ENCODE measurements around the gene ZNF385B. TPM values are rescaled to one million over a fixed set of nuclear protein-coding genes. Genes with fewer than 3 reads are reported as not detected.

The ZNF385B gene
- total RNA-seq, 1 experiment from 2014 or later: 9.3 TPM

- Histone ChIP-seq H3K27ac (ENCODE audit: low read depth, low read length) (no peak overlapping the region), H4K20me1 (ENCODE audit: insufficient read depth) (no peaks in the 10 kb centered on the region), H3K4me3 (replicated peaks in 1 of 2; ENCODE audit: low read depth in 1 of 2, low read length in 2 of 2) (no peak overlapping the region), H2AFZ (ENCODE audit: low read depth, low read length, poor library complexity, severe bottlenecking) (no peak overlapping the region), H3K9ac (ENCODE audit: low read length) (no peak overlapping the region), H3K4me2 (ENCODE audit: low read length) (no peak overlapping the region), H3K27me3 (ENCODE audit: insufficient read depth, low read length) (no peaks in the 10 kb centered on the region), H3K79me2 (ENCODE audit: insufficient read depth, low read length) (peaks cover 16% of the 10 kb centered on the region), H3K9me2 (ENCODE audit: insufficient read depth) (no peaks in the 10 kb centered on the region), H3K36me3 (ENCODE audit: control insufficient read depth in 1 of 2, insufficient read depth in 2 of 2, low read length in 2 of 2) (no peaks in the 10 kb centered on the region), H3K9me3 (ENCODE audit: control insufficient read depth in 1 of 2, insufficient read depth in 1 of 2, low read depth in 1 of 2, low read length in 2 of 2) (no peaks in the 10 kb centered on the region), H3K4me1 (ENCODE audit: control insufficient read depth in 1 of 2, insufficient read depth in 2 of 2, low read length in 2 of 2) (peaks cover 6 to 11% of the 10 kb centered on the region in 2 experiments; a peak in 3 of 4 replicates)
- CTCF ChIA-PET: no interaction called here
- no peak for TF ChIP-seq ATF3 (IDR thresholded peaks at IDR 0.05)
- no peak for TF ChIP-seq CTCF (IDR thresholded peaks at IDR 0.05 in 2 of 3, conservative IDR thresholded peaks at IDR 0.05 in 1 of 3; ENCODE audit: borderline replicate concordance in 1 of 3, insufficient read depth in 1 of 3, low read depth in 2 of 3, low read length in 2 of 3)
- no peak for TF ChIP-seq CEBPB (IDR thresholded peaks at IDR 0.05; ENCODE audit: low read depth)
- no peak for TF ChIP-seq POLR2AphosphoS5 (IDR thresholded peaks at IDR 0.05; ENCODE audit: low read depth, low read length)
- no peak for TF ChIP-seq REST (IDR thresholded peaks at IDR 0.05; ENCODE audit: low read depth)
- no peak for TF ChIP-seq JUND (IDR thresholded peaks at IDR 0.05)
- no peak for TF ChIP-seq ZNF274 (IDR thresholded peaks at IDR 0.05; ENCODE audit: low read depth, low read length)
- TF ChIP-seq TCF7L2 (IDR thresholded peaks at IDR 0.05; ENCODE audit: borderline replicate concordance, extremely low read depth, insufficient read depth, insufficient read length): no peak
- TF ChIP-seq RAD21 (IDR thresholded peaks at IDR 0.05; ENCODE audit: low read depth): no peak
- TF ChIP-seq ZBTB33 (IDR thresholded peaks at IDR 0.05; ENCODE audit: extremely low read depth, insufficient replicate concordance, low read length): no peak
- no peak for TF ChIP-seq MAX (IDR thresholded peaks at IDR 0.05)
- no peak for TF ChIP-seq EGR1 (IDR thresholded peaks at IDR 0.05; ENCODE audit: low read depth)
- TF ChIP-seq FOSL1 (IDR thresholded peaks at IDR 0.05; ENCODE audit: low read depth): no peak
- no peak for TF ChIP-seq ELF1 (IDR thresholded peaks at IDR 0.05; ENCODE audit: borderline replicate concordance, low read depth)
- ATAC-seq (no peak), DNase-seq (ENCODE audit: low read depth, low spot score) (no peak)
- POLR2A ChIA-PET: no interaction called here
- RAD21 ChIA-PET (ENCODE audit: low non-redundant PET in 1 of 2, low total read pairs in 2 of 2, uncharacterized antibody in 2 of 2, unreplicated experiment in 2 of 2): no interaction called here
- intact Hi-C loops (cut with micrococcal nuclease): no loop called here
- no TSS peak for BruUV-seq (replicated peaks)
Observed at GRCh38 chr2:179584760-179585159, 276.7 kb downstream of the ZNF385B start.

Data from HCT116 (cell line).